A673 (cell line): Measurements from ENCODE around the gene FNDC11. TPM values are rescaled to one million over a fixed set of nuclear protein-coding genes. Genes with fewer than 3 reads are reported as not detected.

Experiments used
- BruUV-seq: library from RNA; stranded (reverse); fragments of 400-500 nt; replicated peaks from 2 replicates; lab custom pipeline; 2021; lab: Mats Ljungman, UMichigan
- CTCF ChIA-PET: fragments of 300-600 bp; sonication (Branson Sonifier 250); formaldehyde crosslinking; loops from one replicate; lab custom pipeline; 2022; ENCODE audit warnings: antibody characterized with exemption; lab: Charles Lee
- POLR2A ChIA-PET: fragments of 300-600 bp; sonication (Branson Sonifier 250); formaldehyde crosslinking; loops from one replicate; lab custom pipeline; 2022; ENCODE audit warnings: antibody characterized with exemption; ENCODE audit not compliant: low non-redundant PET; lab: Charles Lee
- DNase-seq: peaks from one replicate; pipeline ENCODE4 v3.0.0-alpha.2; 2015; ENCODE audit warnings: low spot score
- H3K27ac ChIP-seq: fragments of 200-600 bp; sonication (generic); 2 replicates; pipeline ENCODE4 v1.5.1; 2016; ENCODE audit warnings: mixed run types, low read depth, mild to moderate bottlenecking, mixed read lengths, antibody characterized with exemption, low read length; ENCODE audit not compliant: poor library complexity, severe bottlenecking
- H3K27me3 ChIP-seq: fragments of 200-600 bp; sonication (generic); replicated peaks from 2 replicates; pipeline ENCODE4 v1.6.1; 2017; ENCODE audit warnings: mixed run types, low read depth, mild to moderate bottlenecking, mixed read lengths, antibody characterized with exemption, low read length; ENCODE audit not compliant: insufficient read depth, poor library complexity
- H3K36me3 ChIP-seq: fragments of 200-600 bp; sonication (generic); 2 replicates; pipeline ENCODE4 v1.6.1; 2016; ENCODE audit warnings: mixed run types, mild to moderate bottlenecking, mixed read lengths, antibody characterized with exemption, low read length; ENCODE audit not compliant: insufficient read depth, poor library complexity, severe bottlenecking
- H3K4me1 ChIP-seq: fragments of 200-600 bp; sonication (generic); 2 replicates; pipeline ENCODE4 v1.6.1; 2017; ENCODE audit warnings: mixed run types, mild to moderate bottlenecking, mixed read lengths, antibody characterized with exemption, low read length; ENCODE audit not compliant: insufficient read depth, poor library complexity, severe bottlenecking
- H3K4me3 ChIP-seq: fragments of 200-600 bp; sonication (generic); 2 replicates; pipeline ENCODE4 v1.5.1; 2016; ENCODE audit warnings: low read depth, mixed run types, mild to moderate bottlenecking, mixed read lengths, low read length; ENCODE audit not compliant: poor library complexity, severe bottlenecking
- H3K9me3 ChIP-seq: fragments of 200-600 bp; sonication (generic); 2 replicates; pipeline ENCODE4 v1.6.1; 2016; ENCODE audit warnings: mixed run types, low read depth, mild to moderate bottlenecking, mixed read lengths, antibody characterized with exemption, low read length; ENCODE audit not compliant: poor library complexity, severe bottlenecking
- CTCF ChIP-seq: fragments of 300-800, 200-600 bp; sonication (generic); conservative IDR thresholded peaks from 2 replicates; pipeline ENCODE4 v1.5.1; 2017; ENCODE audit warnings: low read depth, mild to moderate bottlenecking, antibody characterized with exemption, low read length, moderate library complexity, mixed read lengths
- EZH2 ChIP-seq: fragments of 200-600 bp; sonication (generic); IDR thresholded peaks from 2 replicates; pipeline ENCODE4 v1.6.1; 2017; ENCODE audit warnings: borderline replicate concordance, low read depth, mild to moderate bottlenecking, mixed read lengths, antibody characterized with exemption, low read length; ENCODE audit not compliant: poor library complexity, severe bottlenecking
- intact Hi-C: fragments of 100-400 bp; cut with micrococcal nuclease; formaldehyde crosslinking; loops from one replicate; pipeline ENCODE4 v1.10.0; 2022; ENCODE audit not compliant: unreplicated experiment
- total RNA-seq: library from RNA; stranded (reverse); gene quantifications from 2 replicates; pipeline ENCODE4 v1.2.3, GENCODE V29; 2021

The FNDC11 gene
- total RNA-seq, 1 experiment from 2014 or later, result 0.21 TPM

- no peak overlapping the region for H3K4me3 ChIP-seq
- POLR2A ChIA-PET, result no interaction called here
- CTCF ChIA-PET, result no interaction called here
- H3K27ac ChIP-seq, result no peak overlapping the region
- H3K36me3 ChIP-seq, result no peaks in the 10 kb centered on the region
- TF ChIP-seq CTCF (no peak), EZH2 (no peak)
- peaks cover 5% of the 10 kb centered on the region for H3K4me1 ChIP-seq
- DNase-seq, result no peak
- intact Hi-C loops, result no loop called here
- BruUV-seq, result no TSS peak
- no peaks in the 10 kb centered on the region for H3K9me3 ChIP-seq
- no peaks in the 10 kb centered on the region for H3K27me3 ChIP-seq
Observed at GRCh38 chr20:63533871-63534393, 20.0 kb upstream of the FNDC11 start.

- no peak for DNase-seq
- no peaks in the 10 kb centered on the region for H3K27me3 ChIP-seq
- peaks cover 5% of the 10 kb centered on the region for H3K4me1 ChIP-seq
- no peak overlapping the region for H3K27ac ChIP-seq
- no peaks in the 10 kb centered on the region for H3K36me3 ChIP-seq
- TF ChIP-seq EZH2 (no peak), CTCF (no peak)
- CTCF ChIA-PET, result no interaction called here
- POLR2A ChIA-PET, result no interaction called here
- BruUV-seq, result no TSS peak
- intact Hi-C loops, result no loop called here
- H3K4me3 ChIP-seq, result no peak overlapping the region
- no peaks in the 10 kb centered on the region for H3K9me3 ChIP-seq
Observed at GRCh38 chr20:63534427-63534830, 19.5 kb upstream of the FNDC11 start.

- Histone ChIP-seq H3K27ac (no peak overlapping the region), H3K4me1 (peaks cover 5% of the 10 kb centered on the region), H3K27me3 (no peaks in the 10 kb centered on the region), H3K9me3 (no peaks in the 10 kb centered on the region), H3K36me3 (no peaks in the 10 kb centered on the region), H3K4me3 (no peak overlapping the region)
- peak; percentile 36 for DNase-seq
- POLR2A ChIA-PET, result no interaction called here
- BruUV-seq, result no TSS peak
- CTCF ChIA-PET, result no interaction called here
- intact Hi-C loops, result loop anchor here (5.0 kb wide), 3 partner anchors 252 to 587 kb away; partner anchors contain the start of gene SAMD10
- no peak for TF ChIP-seq CTCF
- TF ChIP-seq EZH2, result no peak
Observed at GRCh38 chr20:63534831-63535651, 18.9 kb upstream of the FNDC11 start.
